K562 (cell line): ENCODE measurements around the gene SYCP3. TPM values are rescaled to one million over a fixed set of nuclear protein-coding genes. Genes with fewer than 3 reads are reported as not detected.

Source experiments
- ATAC-seq: fragments of 200-7000 bp; cut with Tn5 transposase; 3 replicates; pipeline ENCODE4 v1.9.1; 2020; ENCODE audit warnings: moderate library complexity
- BruUV-seq: library from RNA; stranded (reverse); fragments of 400-500 nt; replicated peaks from 2 replicates; lab custom pipeline; 2021; lab: Mats Ljungman, UMichigan
- CTCF ChIA-PET: fragments of 300-600 bp; formaldehyde crosslinking; extraction: SDS; loops from one replicate; lab custom pipeline; 2021; ENCODE audit warnings: low intra/inter-chr PET ratio; lab: Yijun Ruan, JAX
- POLR2A ChIA-PET: fragments of 300-600, 350-650 bp; sonication (Branson Sonifier 250); formaldehyde crosslinking; extraction: SDS; loops from one replicate; lab custom pipeline; 2021; ENCODE audit warnings: antibody characterized with exemption, inconsistent platforms; lab: Yijun Ruan, JAX
- DNase-seq, 4 experiments: peaks; one replicate each; pipeline versions ENCODE4 v3.0.0 to v3.0.0-alpha.2; 2011 to 2018; ENCODE audit warnings: low spot score in 3 of 4, mixed read lengths in 3 of 4; ENCODE audit errors: extremely low read depth in 1 of 4
- FAIRE-seq: peaks from 2 replicates; lab custom pipeline; 2011; peaks lifted over from hg19 to GRCh38; lab: Jason Lieb, UNC
- H2AFZ ChIP-seq: 2 replicates; pipeline ENCODE4 v1.6.0; 2011; ENCODE audit warnings: low read depth, low read length, control low read depth, inconsistent platforms
- H3K27ac ChIP-seq: fragments of 200-600 bp; 3 replicates; pipeline ENCODE4 v1.8.0; 2011; ENCODE audit warnings: low read depth, mild to moderate bottlenecking, control low read depth, inconsistent platforms, low read length, moderate library complexity, mixed read lengths; ENCODE audit errors: extremely low read depth
- H3K27me3 ChIP-seq, 2 experiments: fragments of 300-600 bp in 1 of 2; 2 replicates in 1 of 2; 3 replicates in 1 of 2; pipeline versions ENCODE4 v1.6.0 to v1.8.0; 2011; ENCODE audit warnings: inconsistent platforms in 2 of 2, low read length in 2 of 2, mild to moderate bottlenecking in 1 of 2, mixed read lengths in 1 of 2, moderate library complexity in 1 of 2; ENCODE audit not compliant: control insufficient read depth in 2 of 2, insufficient read depth in 2 of 2
- H3K36me3 ChIP-seq: fragments of 300-600 bp; 3 replicates; pipeline ENCODE4 v1.8.0; 2011; ENCODE audit warnings: mild to moderate bottlenecking, low read length, inconsistent platforms; ENCODE audit not compliant: control insufficient read depth, insufficient read depth
- H3K4me1 ChIP-seq, 2 experiments: fragments of 200-600 bp in 1 of 2; replicated peaks in 1 of 2; 2 replicates in 1 of 2; 3 replicates in 1 of 2; pipeline versions ENCODE4 v1.5.1 to v1.8.0; 2011; ENCODE audit warnings: inconsistent platforms in 2 of 2, low read length in 2 of 2, mild to moderate bottlenecking in 1 of 2, mixed read lengths in 1 of 2, moderate library complexity in 1 of 2; ENCODE audit not compliant: control insufficient read depth in 2 of 2, insufficient read depth in 2 of 2
- H3K4me2 ChIP-seq: 2 replicates; pipeline ENCODE4 v1.6.1; 2011; ENCODE audit warnings: low read length, control low read depth, inconsistent platforms, mixed read lengths; ENCODE audit not compliant: insufficient read depth
- H3K4me3 ChIP-seq: fragments of 200-600 bp; sonication (generic), shearing (Covaris generic); 2 replicates; pipeline ENCODE4 v1.5.1; 2016; ENCODE audit warnings: control low read depth, inconsistent platforms
- H3K79me2 ChIP-seq: fragments of 200-600 bp; 3 replicates; pipeline ENCODE4 v1.8.0; 2011; ENCODE audit warnings: low read length, inconsistent platforms; ENCODE audit not compliant: control insufficient read depth, insufficient read depth
- H3K9ac ChIP-seq, 2 experiments: 2 replicates each; pipeline versions ENCODE4 v1.6.0 to v1.6.1; 2011; ENCODE audit warnings: low read depth in 2 of 2, low read length in 2 of 2, control low read depth in 1 of 2, inconsistent platforms in 1 of 2, mild to moderate bottlenecking in 1 of 2, mixed read lengths in 1 of 2; ENCODE audit not compliant: insufficient read depth in 1 of 2
- H3K9me1 ChIP-seq: one replicate; pipeline ENCODE4 v1.6.0; 2011; ENCODE audit warnings: inconsistent platforms, mild to moderate bottlenecking, low read length, moderate library complexity; ENCODE audit not compliant: control insufficient read depth, insufficient read depth
- H3K9me3 ChIP-seq: replicated peaks from 2 replicates; pipeline ENCODE4 v1.5.1; 2011; ENCODE audit warnings: low read depth, low read length, inconsistent platforms; ENCODE audit not compliant: control insufficient read depth, insufficient read depth
- H4K20me1 ChIP-seq: replicated peaks from 2 replicates; pipeline ENCODE4 v1.6.1; 2011; ENCODE audit warnings: low read length, inconsistent platforms, mixed read lengths; ENCODE audit not compliant: control insufficient read depth, insufficient read depth
- CREB3L1 ChIP-seq: fragments of 450-650 bp; IDR thresholded peaks from 2 replicates; pipeline ENCODE4 v1.6.1; 2014; ENCODE audit warnings: low read depth, mild to moderate bottlenecking, moderate library complexity, borderline replicate concordance
- DDX20 ChIP-seq: fragments of 450-650 bp; IDR thresholded peaks from 2 replicates; pipeline ENCODE4 v1.6.1; 2016; ENCODE audit warnings: missing genetic modification characterization, low read depth, mild to moderate bottlenecking, missing compliant biosample characterization, moderate library complexity
- HDAC6 ChIP-seq: IDR thresholded peaks from 2 replicates; pipeline ENCODE4 v1.6.1; 2012; ENCODE audit warnings: low read depth, mild to moderate bottlenecking, control low read depth, inconsistent platforms, low read length, moderate library complexity
- HLTF ChIP-seq: fragments of 450-650 bp; IDR thresholded peaks from 2 replicates; pipeline ENCODE4 v1.6.1; 2016
- IFI16 ChIP-seq: fragments of 250-450 bp; sonication (Bioruptor Pico); IDR thresholded peaks from 2 replicates; pipeline ENCODE4 v2.1.2; 2022; ENCODE audit warnings: mild to moderate bottlenecking, inconsistent platforms
- MEF2D ChIP-seq: conservative IDR thresholded peaks from 2 replicates; pipeline ENCODE4 v1.6.1; 2016; ENCODE audit warnings: low read depth, missing genetic modification characterization, missing compliant biosample characterization
- MYC ChIP-seq, 2 experiments: fragments of 250-450 bp in 1 of 2; sonication (Bioruptor Pico) in 1 of 2; IDR thresholded peaks; 2 replicates each; pipeline versions ENCODE4 v1.5.1 to v1.6.1; 2012 to 2021; ENCODE audit warnings: low read depth in 2 of 2, borderline replicate concordance in 1 of 2, improper control_type of control experiment in 1 of 2, low read length in 1 of 2, mild to moderate bottlenecking in 1 of 2, moderate library complexity in 1 of 2
- RBM25 ChIP-seq: fragments of 200-400 bp; formaldehyde crosslinking; IDR thresholded peaks from 2 replicates; pipeline ENCODE4 v1.6.1; 2018; ENCODE audit warnings: low read length, low read depth, moderate library complexity; ENCODE audit not compliant: severe bottlenecking
- ZFX ChIP-seq: sonication (generic); formaldehyde crosslinking; IDR thresholded peaks from 2 replicates; pipeline ENCODE4 v1.8.0; 2022; ENCODE audit warnings: mild to moderate bottlenecking, missing genetic modification reagents, moderate library complexity
- WGBS: fragments of 100-300 bp; shearing (Covaris generic); methylation state at CpG from one replicate; pipeline ENCODE4 v1.1.6; 2016; ENCODE audit warnings: low coverage, mixed read lengths; ENCODE audit not compliant: insufficient coverage; ENCODE audit errors: missing lambda C conversion rate; 5-methylcytosine and 5-hydroxymethylcytosine counted together
- in situ Hi-C: fragments of 300-500 bp; cut with MboI; formaldehyde crosslinking; loops from 4 replicates; pipeline ENCODE4 v1.15.0; 2018; ENCODE audit warnings: inconsistent platforms, mixed read lengths
- intact Hi-C: fragments of 100-400 bp; cut with micrococcal nuclease; formaldehyde crosslinking; loops from 2 replicates; pipeline ENCODE4 v1.14.2; 2022
- polyA plus RNA-seq, 8 experiments: library from polyadenylated mRNA; depleted of rRNA in 4 of 8; stranded (reverse) in 5 of 8; unstranded in 3 of 8; fragments of >200 nt; fragmentation: Nextera tagmentation in 2 of 8; fragmentation: Illumina TruSeq in 1 of 8; extraction: Ambion mirVana in 2 of 8; extraction: Trizol in 1 of 8; gene quantifications; 2 replicates each; pipeline versions ENCODE4 v1.2.1 to v1.2.3, GENCODE V29; 2011 to 2014; ENCODE audit warnings: inconsistent platforms in 1 of 8, missing spikeins in 1 of 8
- total RNA-seq, 7 experiments: library from RNA; depleted of rRNA in 6 of 7; stranded (reverse); fragments of >200 nt in 6 of 7; fragmentation: Illumina TruSeq in 2 of 7; extraction: Trizol in 2 of 7; gene quantifications; 2 replicates each; pipeline versions ENCODE4 v1.2.1 to v1.2.3, GENCODE V29; 2011 to 2021; ENCODE audit warnings: low replicate concordance in 1 of 7
- TF ChIP-seq, protein P1 (sequence below): sonication (generic); formaldehyde crosslinking; IDR thresholded peaks from 2 replicates; pipeline ENCODE4 v1.8.0; 2022; ENCODE audit warnings: mild to moderate bottlenecking, low read depth, missing genetic modification reagents

Gene SYCP3
- total and polyA plus RNA-seq, 9 of the 15 experiments (the other 6 are each of a cell fraction or from before 2014, with no cell fraction given) = 0.11 to 0.25 (median 0.22) TPM; not detected in 4

- peaks cover 23% of the 10 kb centered on the region; the same call in 2 of the 3 replicates for H3K36me3 ChIP-seq
- no peak for TF ChIP-seq HDAC6
- TF ChIP-seq MEF2D (tag) = no peak
- no peak for TF ChIP-seq HLTF
- no peak for TF ChIP-seq ZFX (CRISPR knock-in tag)
- no peak for TF ChIP-seq IFI16 (CRISPR knock-in tag)
- no peak for TF ChIP-seq RBM25
- TF ChIP-seq MYC (IDR thresholded peaks at IDR 0.05; ENCODE audit: low read depth, low read length) = no peak
- TF ChIP-seq MYC (CRISPR knock-in tag; IDR thresholded peaks at IDR 0.05; ENCODE audit: borderline replicate concordance, low read depth) = no peak
- no peak for TF ChIP-seq DDX20 (tag)
- TF ChIP-seq, protein P1, sequence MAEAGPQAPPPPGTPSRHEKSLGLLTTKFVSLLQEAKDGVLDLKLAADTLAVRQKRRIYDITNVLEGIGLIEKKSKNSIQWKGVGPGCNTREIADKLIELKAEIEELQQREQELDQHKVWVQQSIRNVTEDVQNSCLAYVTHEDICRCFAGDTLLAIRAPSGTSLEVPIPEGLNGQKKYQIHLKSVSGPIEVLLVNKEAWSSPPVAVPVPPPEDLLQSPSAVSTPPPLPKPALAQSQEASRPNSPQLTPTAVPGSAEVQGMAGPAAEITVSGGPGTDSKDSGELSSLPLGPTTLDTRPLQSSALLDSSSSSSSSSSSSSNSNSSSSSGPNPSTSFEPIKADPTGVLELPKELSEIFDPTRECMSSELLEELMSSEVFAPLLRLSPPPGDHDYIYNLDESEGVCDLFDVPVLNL (CRISPR knock-in tag) = no peak
- TF ChIP-seq CREB3L1 = no peak
- WGBS = 60% methylated on average over 2 of the region's 2 CpGs
- DNase-seq (no peak), FAIRE-seq (no peak), ATAC-seq (no peak)
- no peaks in the 10 kb centered on the region for H3K4me1 ChIP-seq
- no peak overlapping the region for H3K4me3 ChIP-seq
- no peaks in the 10 kb centered on the region for H3K27me3 ChIP-seq
- no peak overlapping the region for H3K9ac ChIP-seq
- ChIA-PET POLR2A (no interaction called here), CTCF (interaction anchor here (3.1 kb wide), 1 partner anchor 55 kb away, joined by 23 read pairs; the partner anchor contains the start of gene GNPTAB)
- in situ Hi-C loops (loop anchor here (5.0 kb wide), 1 partner anchor 56 kb away; the partner anchor contains the start of gene GNPTAB), intact Hi-C loops (no loop called here)
- no peaks in the 10 kb centered on the region for H3K9me1 ChIP-seq
- H3K79me2 ChIP-seq = no peaks in the 10 kb centered on the region
- H4K20me1 ChIP-seq = no peaks in the 10 kb centered on the region
- H2AFZ ChIP-seq = no peak overlapping the region
- H3K27ac ChIP-seq = no peak overlapping the region
- no peak overlapping the region for H3K4me2 ChIP-seq
- no peaks in the 10 kb centered on the region for H3K9me3 ChIP-seq
- BruUV-seq = no TSS peak
Observed at GRCh38 chr12:101775816-101776215, 36.6 kb upstream of the SYCP3 start.
